Measurements from ENCODE around the gene RGS3.

GRCh38 chr9:113603773-113604172 lies 140.2 kb downstream of the RGS3 start:
- TF ChIP-seq CTCF (IDR thresholded peaks at IDR 0.05 in 8 of 11, conservative IDR thresholded peaks at IDR 0.05 in 3 of 11) = no peak
- no peak for TF ChIP-seq POLR2AphosphoS5 (IDR thresholded peaks at IDR 0.05)
- TF ChIP-seq POLR2A (IDR thresholded peaks at IDR 0.05) = no peak
